Mesothelial cell of epicardium (in vitro differentiated cells): ENCODE data around the gene SGCA. TPM values are rescaled to one million over a fixed set of nuclear protein-coding genes. Genes with fewer than 3 reads are reported as not detected.

ENCODE experiments used
- DNase-seq, 2 experiments: peaks; one replicate each; pipeline ENCODE4 v3.0.0; 2021; ENCODE audit warnings: low spot score in 2 of 2; ENCODE audit not compliant: unreplicated experiment in 2 of 2
- H3K27ac Mint-ChIP-seq: 2 replicates; pipeline ENCODE4 v1.8.0; 2021; ENCODE audit warnings: mixed read lengths
- H3K27me3 Mint-ChIP-seq: 2 replicates; pipeline ENCODE4 v1.8.0; 2021; ENCODE audit warnings: low read depth, mixed read lengths
- H3K36me3 Mint-ChIP-seq: 2 replicates; pipeline ENCODE4 v1.8.0; 2021; ENCODE audit warnings: mixed read lengths
- H3K4me1 Mint-ChIP-seq: 2 replicates; pipeline ENCODE4 v1.8.0; 2021; ENCODE audit warnings: mixed read lengths
- H3K4me3 Mint-ChIP-seq: 2 replicates; pipeline ENCODE4 v1.8.0; 2021; ENCODE audit warnings: mild to moderate bottlenecking, moderate library complexity, mixed read lengths
- H3K9me3 Mint-ChIP-seq: 2 replicates; pipeline ENCODE4 v1.8.0; 2021; ENCODE audit warnings: mixed read lengths
- total RNA-seq: library from RNA; stranded (reverse); gene quantifications from 3 replicates; pipeline ENCODE4 v1.2.1, GENCODE V29; 2021
- TF ChIP-seq, protein P1 (sequence below): fragments of 200-600 bp; sonication (generic); IDR thresholded peaks from one replicate; pipeline ENCODE4 v1.5.0; 2021; ENCODE audit warnings: antibody characterized with exemption; ENCODE audit not compliant: unreplicated experiment

SGCA gene
- total RNA-seq, 1 donor from 2014 or later = not detected

DNA sequence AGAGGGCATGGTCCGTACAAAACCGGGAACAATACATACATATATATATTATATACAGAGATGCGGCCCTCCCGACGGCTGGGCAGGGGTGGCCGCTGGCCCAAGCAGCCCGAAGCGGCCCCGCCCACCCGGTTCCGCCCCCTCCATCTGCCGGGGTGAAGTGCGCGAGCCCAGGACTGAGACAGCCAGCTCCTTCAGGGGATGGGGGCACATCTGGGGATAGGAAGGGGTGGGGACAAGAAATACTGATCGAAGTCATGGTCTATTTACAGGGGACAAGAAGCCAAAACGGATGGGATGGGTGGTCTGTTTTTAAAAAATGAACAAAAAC, 32.1 kb upstream of the SGCA start:
- H3K4me1 Mint-ChIP-seq = peaks cover 8% of the 10 kb centered on the region
- H3K27me3 Mint-ChIP-seq = peaks cover 7% of the 10 kb centered on the region
- no peak overlapping the region for H3K27ac Mint-ChIP-seq
- H3K36me3 Mint-ChIP-seq = peaks cover 24% of the 10 kb centered on the region
- H3K9me3 Mint-ChIP-seq = no peaks in the 10 kb centered on the region
- H3K4me3 Mint-ChIP-seq = no peak overlapping the region
- DNase-seq = no peak
- TF ChIP-seq, protein P1, sequence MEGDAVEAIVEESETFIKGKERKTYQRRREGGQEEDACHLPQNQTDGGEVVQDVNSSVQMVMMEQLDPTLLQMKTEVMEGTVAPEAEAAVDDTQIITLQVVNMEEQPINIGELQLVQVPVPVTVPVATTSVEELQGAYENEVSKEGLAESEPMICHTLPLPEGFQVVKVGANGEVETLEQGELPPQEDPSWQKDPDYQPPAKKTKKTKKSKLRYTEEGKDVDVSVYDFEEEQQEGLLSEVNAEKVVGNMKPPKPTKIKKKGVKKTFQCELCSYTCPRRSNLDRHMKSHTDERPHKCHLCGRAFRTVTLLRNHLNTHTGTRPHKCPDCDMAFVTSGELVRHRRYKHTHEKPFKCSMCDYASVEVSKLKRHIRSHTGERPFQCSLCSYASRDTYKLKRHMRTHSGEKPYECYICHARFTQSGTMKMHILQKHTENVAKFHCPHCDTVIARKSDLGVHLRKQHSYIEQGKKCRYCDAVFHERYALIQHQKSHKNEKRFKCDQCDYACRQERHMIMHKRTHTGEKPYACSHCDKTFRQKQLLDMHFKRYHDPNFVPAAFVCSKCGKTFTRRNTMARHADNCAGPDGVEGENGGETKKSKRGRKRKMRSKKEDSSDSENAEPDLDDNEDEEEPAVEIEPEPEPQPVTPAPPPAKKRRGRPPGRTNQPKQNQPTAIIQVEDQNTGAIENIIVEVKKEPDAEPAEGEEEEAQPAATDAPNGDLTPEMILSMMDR = no peak

DNA sequence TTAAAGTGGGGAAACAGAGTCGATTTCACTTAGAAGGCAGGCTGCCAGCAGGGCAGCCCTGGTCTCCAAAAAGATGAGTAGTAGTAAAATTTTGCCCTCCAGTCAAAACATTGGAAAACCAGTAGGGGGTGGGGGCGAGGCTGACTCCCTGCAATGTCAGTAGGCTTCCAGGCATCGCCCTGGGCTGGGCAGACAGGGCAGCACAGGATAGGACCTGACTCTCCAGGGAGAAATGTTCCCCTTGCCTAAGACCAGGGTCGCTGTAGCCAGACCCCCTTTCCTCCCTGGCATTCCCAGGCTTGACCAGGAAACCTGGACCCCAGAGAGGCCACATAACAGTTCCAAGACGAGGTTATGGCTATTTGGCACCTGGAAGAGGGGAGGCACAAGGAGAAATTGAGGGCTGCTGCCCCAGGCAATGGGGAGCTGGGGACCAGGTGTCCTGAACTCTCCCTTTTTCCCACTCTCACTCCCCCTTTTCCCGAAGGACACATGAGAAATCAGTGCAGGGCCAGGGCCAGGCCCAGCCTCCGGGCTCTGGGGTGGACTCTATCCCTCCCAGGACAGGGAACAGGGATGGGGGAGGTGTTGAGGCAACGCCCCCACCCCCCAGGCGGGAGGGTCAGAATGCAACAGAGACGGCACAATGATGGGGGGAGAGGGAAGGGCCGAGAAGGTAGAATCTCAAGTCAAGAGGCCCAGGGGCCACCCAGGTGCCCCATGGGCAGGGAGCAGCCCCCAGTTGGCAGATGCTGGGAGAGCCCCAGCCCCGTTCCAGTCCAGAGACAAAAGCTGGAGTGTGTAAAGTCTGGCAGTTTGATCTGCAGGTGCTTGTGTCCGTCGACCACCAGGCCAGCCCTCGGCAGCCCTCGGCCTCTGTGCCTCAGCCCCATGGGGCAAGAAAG, 31.3 kb upstream of the SGCA start:
- no peak for DNase-seq
- Mint-ChIP-seq H3K9me3 (no peaks in the 10 kb centered on the region), H3K27me3 (peaks cover 6% of the 10 kb centered on the region), H3K4me1 (peaks cover 5% of the 10 kb centered on the region), H3K4me3 (no peak overlapping the region), H3K36me3 (peaks cover 30% of the 10 kb centered on the region), H3K27ac (no peak overlapping the region)
- TF ChIP-seq, protein P1 = no peak

DNA sequence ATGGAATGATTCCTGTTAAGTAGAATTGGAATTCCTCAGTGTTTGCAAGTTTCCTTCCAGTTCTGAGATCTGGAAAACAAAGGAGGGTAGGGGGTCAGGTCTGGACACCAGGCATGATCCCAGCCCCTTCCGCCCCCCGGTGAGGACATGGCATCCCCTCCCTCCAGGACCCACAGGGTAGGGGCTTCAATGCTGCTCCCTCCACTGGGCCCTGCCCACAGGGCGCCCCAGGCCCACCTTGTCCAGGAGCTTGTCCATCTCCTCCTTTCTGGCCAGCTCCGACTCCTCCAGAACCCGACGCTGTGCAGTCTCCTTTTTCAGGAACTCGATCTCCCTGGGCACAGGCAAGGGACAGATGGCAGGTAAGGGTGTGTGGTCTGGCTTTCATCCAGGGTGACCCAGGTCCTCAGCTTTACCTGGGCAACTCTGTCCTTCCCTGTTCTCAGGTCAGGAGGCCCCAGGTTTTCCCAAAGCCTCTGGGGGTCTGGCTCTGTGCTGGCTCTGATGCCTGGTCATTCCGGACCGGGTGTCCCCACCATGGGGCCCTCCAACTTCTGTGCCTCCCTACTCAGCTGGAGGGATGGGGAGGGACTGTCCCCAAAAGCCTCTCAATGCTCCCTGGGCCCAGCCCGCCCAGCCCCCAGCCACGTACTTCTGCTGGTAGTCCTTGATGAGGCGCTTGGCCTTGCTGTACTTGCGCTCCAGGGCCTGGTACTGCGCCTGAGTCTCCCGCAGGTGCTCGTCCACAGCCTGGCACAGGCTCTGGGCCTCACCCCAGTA, 30.3 kb upstream of the SGCA start:
- Mint-ChIP-seq H3K36me3 (peaks cover 40% of the 10 kb centered on the region), H3K27ac (no peak overlapping the region), H3K4me1 (peaks cover 5% of the 10 kb centered on the region), H3K27me3 (peaks cover 5% of the 10 kb centered on the region), H3K4me3 (no peak overlapping the region), H3K9me3 (no peaks in the 10 kb centered on the region)
- DNase-seq = no peak
- TF ChIP-seq, protein P1 = no peak

DNA sequence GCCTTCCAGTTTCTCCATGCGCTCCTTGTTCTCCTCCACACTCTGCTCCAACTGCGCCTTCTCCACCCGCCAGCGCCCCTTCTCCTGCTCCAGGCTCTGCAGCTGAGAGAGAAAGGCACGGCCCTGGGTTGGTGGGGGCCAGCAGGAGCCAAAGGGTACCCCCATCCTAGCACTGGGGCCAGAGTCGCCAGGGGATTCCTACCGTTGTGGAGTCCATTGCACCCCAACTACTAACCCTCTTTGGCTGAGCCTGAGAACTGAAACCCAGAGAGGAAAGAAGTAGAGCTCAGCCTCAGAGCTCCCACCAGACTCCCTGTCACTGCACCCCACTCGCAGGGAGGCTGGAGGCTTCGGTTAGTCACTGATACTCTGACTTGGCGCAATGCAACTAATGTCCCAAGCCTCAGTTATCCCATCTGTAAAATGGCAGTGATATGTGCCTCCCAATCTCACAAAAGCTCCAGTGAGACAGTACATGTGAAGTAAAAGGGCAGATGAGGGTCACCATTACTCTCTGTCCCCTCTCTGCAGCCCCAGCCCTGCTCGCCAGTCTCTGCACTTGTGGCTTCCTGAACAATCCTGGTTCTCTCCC, 29.6 kb upstream of the SGCA start:
- H3K4me1 Mint-ChIP-seq = no peaks in the 10 kb centered on the region
- DNase-seq = no peak
- no peak overlapping the region for H3K27ac Mint-ChIP-seq
- TF ChIP-seq, protein P1 = no peak
- peaks cover 44% of the 10 kb centered on the region for H3K36me3 Mint-ChIP-seq
- H3K4me3 Mint-ChIP-seq = no peak overlapping the region
- H3K9me3 Mint-ChIP-seq = no peaks in the 10 kb centered on the region
- no peaks in the 10 kb centered on the region for H3K27me3 Mint-ChIP-seq

- H3K36me3 Mint-ChIP-seq = peaks cover 53% of the 10 kb centered on the region
- DNase-seq = no peak
- H3K9me3 Mint-ChIP-seq = no peaks in the 10 kb centered on the region
- H3K27ac Mint-ChIP-seq = no peak overlapping the region
- H3K27me3 Mint-ChIP-seq = no peaks in the 10 kb centered on the region
- H3K4me3 Mint-ChIP-seq = no peak overlapping the region
- TF ChIP-seq, protein P1 = no peak
- no peaks in the 10 kb centered on the region for H3K4me1 Mint-ChIP-seq
Observed at GRCh38 chr17:50137042-50137441, 28.8 kb upstream of the SGCA start.
